GM19463 (cell line): ENCODE results near the gene MYOG.

Experiments used
- ATAC-seq: cut with Tn5 transposase; IDR thresholded peaks from one replicate; pipeline ENCODE4 v1.9.1; 2021; ENCODE audit warnings: mild to moderate bottlenecking, moderate library complexity; ENCODE audit not compliant: unreplicated experiment

MYOG gene

DNA sequence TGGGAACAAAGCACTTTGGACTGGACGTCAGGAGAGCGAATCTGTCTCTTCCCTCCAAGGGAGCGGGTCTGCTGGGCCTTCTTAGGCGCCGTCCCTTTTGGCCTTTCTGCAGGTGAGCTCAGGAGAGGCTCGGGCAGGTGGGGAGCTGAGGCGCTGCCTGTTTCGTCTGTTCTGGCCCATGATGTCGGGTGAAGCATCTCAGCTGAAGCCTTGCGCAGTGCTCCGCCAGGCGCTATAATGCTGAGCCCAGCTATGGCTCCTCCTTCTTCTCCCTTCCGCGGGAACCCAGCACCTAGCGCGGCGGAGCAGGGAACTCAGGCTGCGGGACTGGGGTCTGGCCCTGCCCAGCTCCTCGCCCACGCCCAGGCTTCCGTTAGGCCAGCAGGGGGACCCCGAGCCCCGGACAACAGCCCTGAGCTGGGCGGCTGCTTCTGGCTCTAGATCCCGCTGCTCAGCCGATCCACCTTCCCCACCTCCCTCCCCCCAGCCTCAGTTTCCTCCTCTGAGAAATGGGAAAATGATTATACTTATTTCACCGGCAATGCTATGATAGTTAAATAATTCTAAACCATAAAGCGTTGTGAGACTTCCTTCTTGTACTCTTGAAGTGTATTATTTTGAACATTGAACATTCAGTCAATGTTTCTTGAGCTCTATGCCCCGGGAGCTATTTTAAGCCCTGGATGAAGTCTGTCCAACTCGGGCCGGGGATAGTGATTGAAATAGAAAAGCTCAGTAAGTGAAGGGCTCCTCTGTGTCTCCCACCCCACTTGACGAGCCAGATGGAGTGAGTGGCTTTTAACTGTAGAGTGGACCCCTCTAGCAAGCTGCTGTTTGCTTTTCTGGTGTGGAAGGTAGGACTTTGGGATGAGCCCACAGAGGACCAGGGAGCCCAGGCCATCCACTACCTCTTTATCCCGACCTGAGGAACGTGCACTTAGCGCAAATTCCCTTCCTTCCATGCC, 32.1 kb upstream of the MYOG start:
- ATAC-seq = no peak

GRCh38 chr1:203116091-203116820, 30.4 kb upstream of the MYOG start:
- ATAC-seq = no peak

GRCh38 chr1:203114202-203114601, 28.4 kb upstream of the MYOG start:
- ATAC-seq = no peak

DNA sequence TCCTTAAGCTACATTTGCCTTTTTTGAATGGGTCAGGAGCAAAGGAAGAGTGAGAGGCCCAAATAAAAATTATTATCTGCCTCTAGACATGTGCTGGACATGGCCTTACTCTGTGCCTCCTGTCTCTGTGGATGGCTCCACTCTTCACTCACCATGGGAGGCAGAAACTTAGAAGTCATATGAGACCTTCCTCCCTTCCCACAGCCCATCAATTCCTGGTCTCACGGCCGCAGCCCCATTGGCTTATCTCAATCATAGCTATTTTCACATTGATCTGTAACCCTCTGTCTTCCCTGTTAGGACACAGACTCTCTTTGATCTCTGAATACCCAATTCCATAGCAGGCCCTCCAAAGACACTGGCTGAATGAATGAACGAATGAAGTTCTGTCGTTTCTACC, 27.5 kb upstream of the MYOG start:
- no peak for ATAC-seq

GRCh38 chr1:203112475-203112874, 26.7 kb upstream of the MYOG start:
- ATAC-seq = no peak

DNA sequence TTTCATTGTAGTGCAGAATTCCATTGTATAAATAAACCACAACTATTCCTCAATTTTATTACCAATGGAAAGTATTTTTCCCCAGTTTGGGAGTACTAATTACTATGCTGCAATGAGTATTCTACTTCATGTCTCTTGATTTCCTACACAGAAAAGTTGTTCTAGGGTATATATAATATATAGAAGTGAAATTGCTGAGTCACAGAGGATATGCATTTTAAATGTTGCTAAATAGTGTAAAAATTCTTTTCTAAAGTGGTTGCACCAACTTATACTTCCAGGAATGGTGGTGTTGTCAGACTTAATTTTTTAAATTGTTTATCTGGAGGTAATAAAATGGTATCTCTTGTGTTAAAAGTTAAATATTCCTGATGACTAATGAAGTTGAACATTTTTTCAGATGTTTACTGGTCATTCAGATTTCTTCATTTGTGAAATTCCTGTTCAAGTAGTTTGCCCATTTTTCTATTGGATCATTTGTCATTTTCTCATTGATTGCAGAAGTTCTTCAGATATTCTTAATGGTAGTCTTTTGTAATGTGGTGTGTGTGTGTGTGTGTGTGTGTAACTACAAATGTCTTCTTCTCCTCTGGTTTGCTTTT, 19.1 kb upstream of the MYOG start:
- no peak for ATAC-seq

DNA sequence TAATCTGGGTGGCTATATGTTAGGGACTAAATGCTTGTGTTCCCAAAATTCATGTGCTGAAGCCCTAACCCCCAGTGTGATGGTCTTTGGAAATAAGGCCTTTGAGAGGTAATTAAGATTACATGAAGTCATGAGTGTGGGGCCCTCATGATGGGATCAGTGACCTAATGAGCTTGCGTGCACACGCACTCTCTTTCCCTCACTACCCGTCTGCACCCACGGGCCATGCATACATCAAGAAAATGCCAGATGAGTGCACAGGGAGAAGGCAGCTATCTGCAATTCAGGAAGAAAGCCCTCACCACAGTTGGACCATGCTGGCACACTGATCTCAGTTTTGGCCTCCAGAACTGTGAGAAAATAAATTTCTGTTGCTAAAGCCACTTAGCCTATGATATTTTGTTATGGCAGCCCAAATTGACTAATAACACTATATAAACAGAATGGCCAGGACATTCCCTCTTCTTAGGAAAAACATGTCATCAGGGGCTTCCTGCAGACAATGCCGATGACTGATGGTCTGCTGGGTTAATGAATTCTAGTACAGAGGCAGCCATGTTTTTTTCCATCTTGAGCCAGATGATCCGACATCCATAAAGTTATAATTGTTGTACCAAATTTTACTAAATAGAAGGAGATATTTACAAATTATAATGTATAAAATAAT, 18.1 kb upstream of the MYOG start:
- no peak for ATAC-seq

DNA sequence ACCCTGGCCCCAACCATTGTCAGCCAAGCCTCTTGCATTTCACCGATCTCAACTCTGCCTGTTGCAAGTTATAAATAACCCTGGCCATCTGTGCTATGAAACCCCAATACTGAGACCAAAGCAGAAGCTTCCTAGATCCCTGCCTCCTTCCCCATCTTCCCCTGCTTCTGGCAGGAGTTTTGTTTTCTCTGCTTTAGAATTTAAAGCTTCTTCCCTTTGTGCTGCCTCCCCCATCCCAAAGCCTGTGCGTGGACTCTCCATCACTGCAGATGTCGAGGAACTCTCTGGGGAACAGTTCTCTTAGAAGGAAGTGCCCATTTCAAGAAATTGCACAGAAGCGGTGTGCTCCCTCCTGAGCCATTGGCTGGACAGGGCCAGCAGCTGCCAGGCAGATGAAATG, 17.4 kb upstream of the MYOG start:
- no peak for ATAC-seq

DNA sequence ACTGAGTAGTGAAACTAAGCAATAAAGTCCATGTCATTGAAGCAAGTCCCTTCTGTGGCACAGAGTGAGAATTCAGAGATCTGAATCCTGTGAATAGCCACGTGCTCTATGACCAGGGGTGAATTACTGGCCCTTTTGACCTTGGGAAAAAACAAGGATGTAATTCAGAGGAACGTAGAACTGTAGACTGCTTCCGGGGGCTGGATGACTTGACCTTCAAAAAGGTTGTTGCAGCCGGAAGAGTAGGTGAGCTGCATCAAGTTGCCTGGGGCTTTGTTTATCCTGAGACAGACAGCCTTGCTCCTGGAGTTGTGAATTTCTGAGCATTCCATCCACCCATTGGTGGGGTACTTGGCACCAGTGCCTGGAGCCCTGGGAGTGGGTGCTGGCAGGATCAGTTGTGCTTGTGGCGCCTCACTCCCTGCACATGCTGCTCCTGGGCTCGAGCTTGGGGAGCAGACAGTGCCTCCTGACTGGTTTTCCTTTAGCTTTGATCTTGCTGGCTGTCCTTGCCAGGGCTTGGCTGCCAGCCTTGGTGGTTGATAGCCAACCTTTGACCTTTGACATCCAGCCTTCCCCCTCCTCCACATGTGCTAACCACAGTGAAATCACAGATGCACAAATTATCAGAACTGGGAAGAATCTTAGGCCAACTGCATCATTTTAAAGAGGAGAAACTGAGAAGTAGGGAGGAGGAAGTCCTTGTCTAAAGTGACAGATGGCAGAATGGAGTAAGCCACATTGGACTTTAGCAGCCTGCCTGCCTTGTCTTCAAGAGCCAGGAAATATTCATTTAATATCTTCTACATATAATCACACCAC, 16.2 kb upstream of the MYOG start:
- no peak for ATAC-seq

DNA sequence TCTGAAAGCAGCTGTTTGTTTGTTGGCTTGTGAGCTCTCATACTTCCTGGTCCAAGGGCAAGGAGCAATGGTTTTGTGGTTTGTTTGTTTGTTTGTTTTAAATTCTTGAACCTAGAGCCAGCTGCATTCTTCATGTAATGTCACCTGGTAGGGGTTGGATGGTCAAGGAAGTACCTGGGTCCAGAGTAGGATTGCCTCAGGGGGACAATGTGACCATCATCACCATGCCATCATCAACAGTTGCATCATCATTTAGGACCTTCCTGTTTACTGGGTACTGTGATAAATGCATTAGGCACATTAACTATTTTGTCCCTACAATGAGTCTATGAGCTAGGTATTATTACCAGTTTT, 14.7 kb upstream of the MYOG start:
- ATAC-seq = no peak

- no peak for ATAC-seq
Observed at GRCh38 chr1:203099805-203100515, 14.1 kb upstream of the MYOG start.

DNA sequence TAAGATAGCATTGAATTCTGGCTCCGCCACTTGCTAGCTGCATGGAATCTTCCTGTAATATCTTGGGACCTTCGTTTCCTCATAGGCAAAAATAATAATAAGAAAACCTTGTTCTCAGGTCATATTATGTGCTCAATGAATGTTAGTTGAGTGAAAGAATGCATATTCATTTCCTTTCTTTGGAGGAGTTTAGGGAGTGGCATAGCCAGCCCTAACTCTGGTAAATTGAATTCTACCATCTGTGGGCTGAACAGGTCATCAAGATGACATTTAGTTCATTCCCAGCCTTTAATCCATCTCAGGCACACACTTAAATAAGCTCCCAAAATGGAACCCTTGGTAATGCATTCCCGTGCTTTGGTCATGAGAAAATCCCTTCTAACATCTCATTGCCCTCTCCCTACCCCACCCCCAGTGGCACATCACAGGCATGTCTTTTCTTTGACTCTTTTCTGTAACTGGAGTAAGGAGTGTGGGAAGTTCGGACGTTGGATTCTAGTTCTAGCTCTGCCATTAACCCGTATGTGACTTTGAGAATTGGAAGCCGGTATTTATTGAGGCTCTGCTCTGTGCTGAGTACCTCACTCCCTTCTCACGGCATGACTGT, 13.2 kb upstream of the MYOG start:
- ATAC-seq = no peak

DNA sequence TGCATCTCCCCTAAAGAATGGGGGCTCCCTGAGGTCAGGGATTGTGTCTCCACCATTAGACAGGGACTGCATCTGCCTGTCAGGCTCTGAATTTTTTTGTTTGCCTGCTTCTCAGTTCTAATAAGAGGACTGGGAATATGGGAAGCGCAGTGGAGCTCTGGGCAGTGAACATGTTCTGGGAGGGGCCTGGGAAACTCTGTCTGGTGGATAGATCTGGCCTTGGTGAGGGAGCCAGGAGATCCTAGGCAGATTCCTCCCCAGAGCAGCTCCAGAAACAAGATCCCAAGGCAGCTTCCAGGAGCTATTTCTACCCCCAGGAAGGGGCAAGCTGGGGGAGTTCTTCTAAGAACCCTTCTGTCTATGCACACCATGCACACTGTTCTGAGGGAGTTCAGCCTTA, 12.6 kb upstream of the MYOG start:
- ATAC-seq = no peak

DNA sequence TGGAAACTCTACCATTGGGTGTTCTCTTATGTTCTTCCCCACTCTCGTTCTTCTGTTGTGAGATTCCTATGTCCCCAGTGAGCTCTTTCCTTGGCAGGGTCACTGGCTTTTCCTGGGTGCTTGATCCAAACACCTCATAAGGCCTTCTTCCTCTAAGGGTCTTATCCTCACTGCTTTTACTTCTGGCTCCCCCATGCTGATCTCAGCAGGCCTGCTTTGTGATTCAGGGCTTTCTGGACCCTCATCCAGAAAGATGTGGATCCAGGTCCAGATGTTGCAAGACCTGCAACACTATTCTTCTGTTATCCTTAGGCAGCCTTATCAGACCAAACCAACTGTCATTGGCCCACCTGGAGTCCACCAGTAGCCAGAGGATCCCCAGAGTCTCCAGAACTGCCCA, 11.2 kb upstream of the MYOG start:
- ATAC-seq = no peak

- ATAC-seq = no peak
Observed at GRCh38 chr1:203096566-203096965, 10.8 kb upstream of the MYOG start.

- ATAC-seq = no peak
Observed at GRCh38 chr1:203095061-203095690, 9.4 kb upstream of the MYOG start.

- no peak for ATAC-seq
Observed at GRCh38 chr1:203093754-203094410, 8.1 kb upstream of the MYOG start.

- no peak for ATAC-seq
Observed at GRCh38 chr1:203091761-203092330, 6.0 kb upstream of the MYOG start.
